Astrocyte (in vitro differentiated cells and primary cell): ENCODE results near the gene LIX1L. TPM values are rescaled to one million over a fixed set of nuclear protein-coding genes. Genes with fewer than 3 reads are reported as not detected.

Experiments
- DNase-seq: peaks from one replicate; pipeline ENCODE4 v3.0.0-alpha.2; 2010; ENCODE audit warnings: low read depth
- FAIRE-seq: peaks from 2 replicates; lab custom pipeline; 2011; peaks lifted over from hg19 to GRCh38; lab: Jason Lieb, UNC
- H2AFZ ChIP-seq: 2 replicates; pipeline ENCODE4 v1.6.0; 2012; ENCODE audit warnings: low read depth, low read length, inconsistent platforms
- H3K27ac ChIP-seq: 2 replicates; pipeline ENCODE4 v1.5.1; 2011; ENCODE audit warnings: low read depth, low read length, inconsistent platforms
- H3K27me3 ChIP-seq: 2 replicates; pipeline ENCODE4 v1.6.0; 2011; ENCODE audit warnings: low read length, inconsistent platforms; ENCODE audit not compliant: insufficient read depth
- H3K36me3 ChIP-seq: 2 replicates; pipeline ENCODE4 v1.5.1; 2011; ENCODE audit warnings: low read length, inconsistent platforms; ENCODE audit not compliant: insufficient read depth
- H3K4me1 ChIP-seq: 2 replicates; pipeline ENCODE4 v1.5.1; 2011; ENCODE audit warnings: low read length, inconsistent platforms; ENCODE audit not compliant: insufficient read depth
- H3K4me2 ChIP-seq: 2 replicates; pipeline ENCODE4 v1.6.0; 2012; ENCODE audit warnings: low read length, inconsistent platforms
- H3K4me3 ChIP-seq: 2 replicates; pipeline ENCODE4 v1.5.1; 2011; ENCODE audit warnings: low read depth, mild to moderate bottlenecking, low read length, inconsistent platforms; ENCODE audit not compliant: insufficient read depth
- H3K79me2 ChIP-seq: 2 replicates; pipeline ENCODE4 v1.6.0; 2012; ENCODE audit warnings: mild to moderate bottlenecking, low read length, inconsistent platforms; ENCODE audit not compliant: insufficient read depth
- H3K9ac ChIP-seq: 2 replicates; pipeline ENCODE4 v1.6.0; 2012; ENCODE audit warnings: mild to moderate bottlenecking, low read length, inconsistent platforms
- H3K9me3 ChIP-seq: 2 replicates; pipeline ENCODE4 v1.5.1; 2012; ENCODE audit warnings: low read depth, mild to moderate bottlenecking, low read length, inconsistent platforms; ENCODE audit not compliant: insufficient read depth
- H4K20me1 ChIP-seq: 2 replicates; pipeline ENCODE4 v1.6.0; 2012; ENCODE audit warnings: low read length, inconsistent platforms; ENCODE audit not compliant: insufficient read depth
- H3K27ac Mint-ChIP-seq: one replicate; pipeline ENCODE4 v1.8.0; 2021; ENCODE audit warnings: mild to moderate bottlenecking, mixed read lengths; ENCODE audit not compliant: unreplicated experiment
- H3K27me3 Mint-ChIP-seq: one replicate; pipeline ENCODE4 v1.8.0; 2021; ENCODE audit warnings: low read depth, mixed read lengths; ENCODE audit not compliant: unreplicated experiment
- H3K36me3 Mint-ChIP-seq: one replicate; pipeline ENCODE4 v1.8.0; 2021; ENCODE audit warnings: low read depth, mixed read lengths; ENCODE audit not compliant: unreplicated experiment
- H3K4me1 Mint-ChIP-seq: one replicate; pipeline ENCODE4 v1.8.0; 2021; ENCODE audit warnings: low read depth, mixed read lengths; ENCODE audit not compliant: unreplicated experiment
- H3K4me3 Mint-ChIP-seq: one replicate; pipeline ENCODE4 v1.8.0; 2021; ENCODE audit warnings: mild to moderate bottlenecking, moderate library complexity, mixed read lengths; ENCODE audit not compliant: unreplicated experiment
- H3K9me3 Mint-ChIP-seq: one replicate; pipeline ENCODE4 v1.8.0; 2021; ENCODE audit warnings: mild to moderate bottlenecking, mixed read lengths; ENCODE audit not compliant: unreplicated experiment
- CTCF ChIP-seq: IDR thresholded peaks from 2 replicates; pipeline ENCODE4 v1.5.1; 2011; ENCODE audit warnings: low read depth, mild to moderate bottlenecking, inconsistent platforms, low read length, moderate library complexity; ENCODE audit not compliant: insufficient read depth
- EZH2 ChIP-seq: IDR thresholded peaks from 2 replicates; pipeline ENCODE4 v1.6.1; 2012; ENCODE audit warnings: mild to moderate bottlenecking, low read length, inconsistent platforms; ENCODE audit not compliant: insufficient read depth
- total RNA-seq: library from RNA; stranded (reverse); gene quantifications from 2 replicates; pipeline ENCODE4 v1.2.1, GENCODE V29; 2021

The LIX1L gene
- total RNA-seq, 1 donor from 2014 or later: 37.2 TPM

GRCh38 chr1:145952903-145953302, 4.9 kb downstream of the LIX1L start:
- Histone ChIP-seq H3K79me2 (peaks cover 90% of the 10 kb centered on the region), H3K36me3 (peaks cover 5% of the 10 kb centered on the region), H3K9ac (no peak overlapping the region), H3K27ac (no peak overlapping the region), H2AFZ (no peak overlapping the region), H4K20me1 (peaks cover 58% of the 10 kb centered on the region), H3K4me3 (no peak overlapping the region), H3K27me3 (no peaks in the 10 kb centered on the region), H3K4me1 (peaks cover 7% of the 10 kb centered on the region), H3K4me2 (no peak overlapping the region), H3K9me3 (no peaks in the 10 kb centered on the region)
- H3K36me3 Mint-ChIP-seq: peaks cover 8% of the 10 kb centered on the region
- no peak overlapping the region for H3K27ac Mint-ChIP-seq
- H3K27me3 Mint-ChIP-seq: no peaks in the 10 kb centered on the region
- DNase-seq (no peak), FAIRE-seq (no peak)
- TF ChIP-seq EZH2 (no peak), CTCF (no peak)
- peaks cover 2% of the 10 kb centered on the region for H3K9me3 Mint-ChIP-seq
- H3K4me3 Mint-ChIP-seq: no peak overlapping the region
- H3K4me1 Mint-ChIP-seq: peaks cover 9% of the 10 kb centered on the region

- Mint-ChIP-seq H3K36me3 (peaks cover 10% of the 10 kb centered on the region), H3K27ac (no peak overlapping the region), H3K9me3 (peaks cover 2% of the 10 kb centered on the region), H3K27me3 (no peaks in the 10 kb centered on the region), H3K4me1 (peaks cover 9% of the 10 kb centered on the region), H3K4me3 (no peak overlapping the region)
- peaks cover 91% of the 10 kb centered on the region for H3K79me2 ChIP-seq
- DNase-seq: no peak
- no peak overlapping the region for H3K27ac ChIP-seq
- FAIRE-seq: no peak
- H3K4me2 ChIP-seq: no peak overlapping the region
- no peak overlapping the region for H3K9ac ChIP-seq
- H3K4me1 ChIP-seq: peaks cover 7% of the 10 kb centered on the region
- no peaks in the 10 kb centered on the region for H3K27me3 ChIP-seq
- H3K9me3 ChIP-seq: no peaks in the 10 kb centered on the region
- no peak overlapping the region for H3K4me3 ChIP-seq
- H2AFZ ChIP-seq: no peak overlapping the region
- H3K36me3 ChIP-seq: peaks cover 5% of the 10 kb centered on the region
- TF ChIP-seq EZH2 (no peak), CTCF (no peak)
- H4K20me1 ChIP-seq: peaks cover 64% of the 10 kb centered on the region
Measured at GRCh38 chr1:145951526-145951925, 6.3 kb downstream of the LIX1L start.

GRCh38 chr1:145949219-145949618, 8.6 kb downstream of the LIX1L start:
- no peaks in the 10 kb centered on the region for H3K27me3 ChIP-seq
- DNase-seq (no peak), FAIRE-seq (no peak)
- no peaks in the 10 kb centered on the region for H3K9me3 ChIP-seq
- no peak overlapping the region for H3K4me3 ChIP-seq
- H3K4me2 ChIP-seq: no peak overlapping the region
- H3K9me3 Mint-ChIP-seq: peaks cover 2% of the 10 kb centered on the region
- H3K4me1 Mint-ChIP-seq: no peaks in the 10 kb centered on the region
- no peak overlapping the region for H3K9ac ChIP-seq
- no peaks in the 10 kb centered on the region for H3K27me3 Mint-ChIP-seq
- H3K27ac ChIP-seq: no peak overlapping the region
- no peak overlapping the region for H2AFZ ChIP-seq
- H3K4me1 ChIP-seq: no peaks in the 10 kb centered on the region
- H3K36me3 Mint-ChIP-seq: peaks cover 17% of the 10 kb centered on the region
- H3K4me3 Mint-ChIP-seq: no peak overlapping the region
- H3K36me3 ChIP-seq: peaks cover 2% of the 10 kb centered on the region
- H3K27ac Mint-ChIP-seq: no peak overlapping the region
- TF ChIP-seq EZH2 (no peak), CTCF (no peak)
- peaks cover 71% of the 10 kb centered on the region for H3K79me2 ChIP-seq
- H4K20me1 ChIP-seq: peaks cover 47% of the 10 kb centered on the region
